ENCODE data around the gene IFNGR2.
A peak's percentile ranks its signal among the peaks of the same experiment; 100 is the strongest.
"Not testable (repeated sequence)": the region's sequence is repeated elsewhere in the genome, so short reads cannot be mapped to it uniquely, and the experiment has no call there.

Gene IFNGR2, protein sequence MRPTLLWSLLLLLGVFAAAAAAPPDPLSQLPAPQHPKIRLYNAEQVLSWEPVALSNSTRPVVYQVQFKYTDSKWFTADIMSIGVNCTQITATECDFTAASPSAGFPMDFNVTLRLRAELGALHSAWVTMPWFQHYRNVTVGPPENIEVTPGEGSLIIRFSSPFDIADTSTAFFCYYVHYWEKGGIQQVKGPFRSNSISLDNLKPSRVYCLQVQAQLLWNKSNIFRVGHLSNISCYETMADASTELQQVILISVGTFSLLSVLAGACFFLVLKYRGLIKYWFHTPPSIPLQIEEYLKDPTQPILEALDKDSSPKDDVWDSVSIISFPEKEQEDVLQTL

DNA sequence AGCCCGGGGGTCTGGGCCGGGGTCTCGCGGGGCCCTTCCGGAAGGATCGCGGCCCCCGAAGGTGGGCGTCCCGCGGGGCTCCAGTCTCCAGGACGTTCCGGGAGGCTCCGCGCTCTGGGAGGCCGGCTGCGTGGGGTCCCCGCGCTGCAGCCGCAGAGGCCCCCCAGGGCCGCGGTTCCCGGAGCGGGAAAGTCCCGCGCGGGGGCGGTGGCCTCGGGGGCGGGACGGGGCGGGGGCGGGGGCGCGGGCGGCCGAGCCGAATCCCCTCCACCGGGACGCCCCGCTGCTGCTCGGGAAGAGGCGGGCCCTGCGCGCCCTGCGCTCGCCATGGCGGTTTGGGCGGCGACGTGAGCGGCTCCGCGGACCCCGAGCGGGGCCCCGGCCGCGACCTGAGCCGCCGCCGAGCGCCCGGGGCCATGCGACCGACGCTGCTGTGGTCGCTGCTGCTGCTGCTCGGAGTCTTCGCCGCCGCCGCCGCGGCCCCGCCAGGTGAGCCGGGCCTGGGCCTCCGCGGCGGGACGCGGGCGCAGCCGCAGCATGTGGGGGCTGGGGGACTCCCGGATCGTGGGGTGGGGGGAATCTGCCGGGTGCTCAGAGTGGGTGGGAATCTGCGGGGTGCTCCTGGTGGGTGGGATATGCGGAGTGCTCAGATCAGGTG is at the start of gene IFNGR2:
TSS of gene IFNGR2 (plus strand) at position 286 of the 658 bp plus-strand sequence. CDS start at position 417, 131 bp downstream.
- peak; percentile 57 for DNase-seq

DNA sequence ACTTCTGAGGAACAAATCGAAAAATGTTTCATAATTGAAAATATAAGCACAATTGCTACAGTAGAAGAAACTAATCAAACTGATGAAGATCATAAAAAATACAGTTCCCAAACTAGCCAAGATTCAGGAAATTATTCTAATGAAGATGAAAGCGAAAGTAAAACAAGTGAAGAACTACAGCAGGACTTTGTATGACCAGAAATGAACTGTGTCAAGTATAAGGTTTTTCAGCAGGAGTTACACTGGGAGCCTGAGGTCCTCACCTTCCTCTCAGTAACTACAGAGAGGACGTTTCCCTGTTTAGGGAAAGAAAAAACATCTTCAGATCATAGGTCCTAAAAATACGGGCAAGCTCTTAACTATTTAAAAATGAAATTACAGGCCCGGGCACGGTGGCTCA is 47.9 kb upstream of the IFNGR2 start:
- DNase-seq: no peak

DNA sequence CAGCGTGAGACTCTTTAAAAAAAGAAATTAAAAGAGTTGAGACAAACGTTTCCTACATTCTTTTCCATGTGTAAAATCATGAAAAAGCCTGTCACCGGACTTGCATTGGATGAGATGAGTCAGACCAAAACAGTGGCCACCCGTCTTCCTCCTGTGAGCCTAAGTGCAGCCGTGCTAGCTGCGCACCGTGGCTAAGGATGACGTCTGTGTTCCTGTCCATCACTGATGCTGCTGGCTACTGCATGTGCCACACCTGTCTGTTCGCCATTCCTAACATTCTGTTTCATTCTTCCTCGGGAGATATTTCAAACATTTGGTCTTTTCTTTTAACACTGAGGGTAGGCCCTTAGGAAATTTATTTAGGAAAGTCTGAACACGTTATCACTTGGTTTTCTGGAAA is 47.2 kb upstream of the IFNGR2 start:
- DNase-seq: no peak

DNA sequence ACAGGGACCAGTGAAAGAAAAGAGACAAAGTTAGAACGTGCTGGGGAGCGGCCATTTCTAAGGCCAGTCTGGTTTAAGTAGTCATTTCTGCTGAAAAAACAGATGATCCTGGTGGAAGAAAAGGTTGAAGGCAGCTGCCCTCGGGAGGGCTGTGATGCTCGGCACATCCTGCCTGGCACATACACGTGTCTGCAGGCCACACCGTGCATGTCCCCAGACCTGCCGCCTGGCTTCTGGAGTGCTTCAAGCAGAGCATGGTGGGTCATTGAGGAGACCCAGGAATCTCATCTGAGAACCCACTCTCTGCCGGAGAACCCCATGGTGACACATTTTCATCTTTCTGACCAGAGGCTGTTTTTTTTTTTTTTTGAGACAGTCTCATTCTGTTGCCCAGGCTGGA is 46.0 kb upstream of the IFNGR2 start:
- no peak for DNase-seq

DNA sequence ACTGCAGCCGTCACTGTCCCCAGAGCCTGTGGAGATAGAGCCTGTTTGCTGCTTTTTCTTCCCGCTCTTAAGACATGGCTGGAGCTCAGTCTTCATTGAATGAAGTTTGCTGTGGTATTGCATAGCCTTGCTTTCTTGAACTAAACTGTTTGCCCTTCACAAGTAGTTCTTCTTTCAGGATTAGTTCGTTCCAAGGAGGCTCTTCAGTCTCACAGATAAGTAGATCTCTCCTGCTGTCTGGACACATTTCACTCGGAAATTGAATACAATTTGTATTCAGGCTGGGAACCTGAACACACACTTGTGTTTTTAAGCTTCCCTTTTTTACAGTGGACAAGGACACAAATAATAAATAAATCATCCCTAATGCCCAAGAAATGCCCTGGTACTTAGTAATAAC is 43.8 kb upstream of the IFNGR2 start:
- DNase-seq: no peak

DNA sequence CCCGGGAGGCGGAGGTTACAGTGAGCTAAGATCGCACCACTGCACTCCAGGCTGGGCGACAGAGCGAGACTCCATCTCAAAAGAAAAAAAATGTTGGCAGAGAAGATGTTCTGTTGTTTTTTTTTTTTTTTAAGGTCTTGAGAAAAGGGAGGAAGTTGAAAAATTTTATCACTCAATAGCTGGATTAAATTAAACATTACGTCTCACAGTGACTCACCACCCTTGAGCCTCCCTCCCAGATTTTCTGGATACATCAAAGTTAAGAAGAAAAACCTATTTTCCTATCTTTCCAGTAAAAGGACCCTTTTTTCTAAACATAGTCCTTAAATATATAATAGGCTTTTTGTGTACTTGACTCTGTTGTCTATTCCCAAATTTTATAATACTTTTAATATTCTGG is 42.9 kb upstream of the IFNGR2 start:
- DNase-seq: no peak

DNA sequence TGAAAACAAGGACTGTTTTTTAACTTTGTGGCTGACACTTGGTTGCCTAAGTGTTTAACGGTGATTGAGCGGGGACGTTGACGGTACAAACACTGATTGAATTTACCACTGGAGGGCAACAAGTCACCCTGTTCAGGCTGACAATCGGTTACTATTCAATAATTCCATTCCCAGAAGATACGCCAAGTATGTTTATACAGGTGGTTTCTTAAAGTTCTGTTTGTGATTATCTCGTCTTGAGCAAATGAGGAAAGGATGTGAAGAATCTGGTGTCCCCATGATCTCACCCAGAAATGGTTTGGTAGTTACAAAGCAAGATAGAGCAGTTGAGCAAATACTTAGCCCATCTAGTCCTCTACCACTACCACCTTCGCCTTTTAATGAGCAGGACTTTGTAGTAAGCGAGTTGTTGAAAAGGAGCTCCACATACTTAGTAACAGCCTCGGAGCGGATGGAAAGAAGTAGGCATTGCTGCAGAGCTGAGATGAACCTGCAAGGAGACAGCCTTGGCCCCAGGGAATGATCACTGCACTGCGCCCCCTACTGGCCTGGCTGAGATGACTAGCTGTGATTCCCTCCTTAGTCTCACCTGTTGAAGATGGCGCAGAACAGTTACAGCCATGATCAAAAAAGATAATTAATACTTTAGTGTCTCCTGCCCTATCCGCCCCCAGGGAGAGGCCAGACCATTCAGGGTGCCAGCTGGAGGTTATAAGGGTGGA is 42.2 kb upstream of the IFNGR2 start:
- DNase-seq: peak; percentile 88

DNA sequence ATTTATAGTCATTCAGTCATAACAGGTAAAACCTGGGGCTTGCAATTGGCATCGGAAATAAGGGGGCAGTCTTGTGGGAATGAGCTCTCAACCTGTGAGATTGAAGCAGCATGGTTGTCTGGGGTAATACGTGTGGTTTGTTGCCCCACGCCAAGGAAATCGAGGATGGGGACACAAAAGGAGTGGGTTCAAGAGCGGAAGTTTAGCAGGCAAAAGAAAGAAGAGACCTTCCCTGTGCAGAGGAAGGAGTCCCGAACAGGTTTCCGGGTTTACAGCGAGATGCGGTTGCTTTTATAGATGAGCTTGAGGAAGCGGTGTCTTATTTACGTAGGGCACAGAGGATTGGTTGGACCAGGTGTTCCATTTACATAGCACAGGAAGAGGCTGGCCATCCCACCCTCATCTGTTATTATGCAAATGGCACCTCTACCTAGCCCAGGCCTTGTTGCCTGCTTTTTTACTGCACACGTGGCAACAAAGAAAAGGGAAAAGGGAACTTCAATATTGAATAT is 41.1 kb upstream of the IFNGR2 start:
- DNase-seq: peak; percentile 89

DNA sequence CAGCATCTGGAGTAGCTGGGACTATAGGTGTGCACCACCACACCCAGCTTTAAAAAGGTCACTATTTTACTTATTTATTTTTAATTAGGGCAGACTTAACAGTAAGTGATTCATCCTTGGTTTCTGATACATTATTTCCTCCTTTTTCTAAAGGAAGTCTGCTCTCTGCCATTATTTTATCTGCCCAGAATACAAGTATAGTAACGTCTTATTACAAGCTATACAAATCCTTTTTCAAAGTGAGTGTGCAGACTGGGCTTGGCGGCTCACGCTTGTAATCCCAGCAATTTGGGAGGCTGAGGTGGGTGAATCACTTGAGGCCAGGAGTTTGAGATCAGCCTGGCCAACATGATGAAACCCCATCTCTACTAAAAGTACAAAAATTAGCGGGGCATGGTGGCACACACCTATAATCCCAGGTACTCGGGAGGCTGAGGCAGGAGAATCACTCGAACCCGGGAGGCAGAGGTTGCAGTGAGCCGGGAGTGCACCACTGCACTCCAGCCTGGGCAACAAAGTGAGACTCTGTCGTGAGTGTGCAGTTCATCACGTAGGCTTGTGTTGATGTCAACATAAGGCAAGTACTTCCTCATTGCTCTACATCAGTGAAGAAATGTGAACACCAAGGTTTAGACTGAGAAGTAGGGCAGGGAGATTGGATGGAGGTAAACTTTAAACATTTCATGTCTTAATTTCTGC is 39.2 kb upstream of the IFNGR2 start:
- not testable (repeated sequence) for DNase-seq

DNA sequence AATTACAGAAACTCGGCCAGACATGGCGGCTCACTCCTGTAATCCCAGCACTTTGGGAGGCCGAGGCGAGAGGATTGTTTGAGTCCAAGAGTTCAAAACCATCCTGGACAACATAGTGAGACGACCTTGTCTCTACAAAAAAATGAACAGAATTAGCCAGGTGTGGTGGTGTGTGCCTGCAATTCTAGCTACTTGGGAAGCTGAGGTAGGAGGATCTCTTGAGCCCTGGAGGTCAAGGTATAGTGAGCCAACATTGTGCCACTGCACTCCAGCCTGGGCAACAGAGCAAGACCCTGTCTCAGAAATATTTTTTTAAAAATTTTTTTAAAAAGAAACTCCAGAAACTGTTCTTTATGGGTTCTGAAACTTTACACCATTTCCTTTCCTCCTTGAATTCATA is 38.4 kb upstream of the IFNGR2 start:
- no peak for DNase-seq

DNA sequence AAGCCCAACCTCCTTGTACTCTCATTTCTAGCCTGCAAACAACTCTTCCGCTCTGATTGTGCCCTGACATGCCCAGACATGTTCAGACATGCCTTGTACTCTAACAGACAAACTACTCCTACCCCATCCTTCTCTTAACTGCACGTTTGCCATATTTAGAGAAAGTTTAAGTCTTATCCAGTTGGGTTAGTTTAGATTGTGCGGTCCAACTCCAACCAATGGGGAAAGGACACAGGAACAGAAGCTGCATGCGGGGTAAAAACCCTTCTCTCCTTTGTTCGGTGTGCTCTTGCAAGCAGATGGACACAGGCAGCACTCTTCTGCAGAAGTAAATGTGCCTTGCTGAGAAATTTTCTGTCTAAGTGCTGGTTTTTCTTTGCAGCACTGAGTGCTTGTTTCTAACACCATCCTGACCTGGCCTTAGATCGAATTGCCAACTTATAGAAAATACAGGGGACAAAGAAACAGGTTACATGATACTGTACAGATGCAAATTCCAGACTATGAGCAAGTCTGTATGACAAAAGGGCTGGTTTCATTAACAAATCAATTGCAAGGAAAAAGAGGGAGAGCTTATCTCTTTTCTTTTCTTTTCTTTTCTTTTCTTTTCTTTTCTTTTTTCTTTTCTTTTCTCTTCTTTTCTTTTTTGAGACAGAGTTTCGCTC is 35.8 kb upstream of the IFNGR2 start:
- no peak for DNase-seq

DNA sequence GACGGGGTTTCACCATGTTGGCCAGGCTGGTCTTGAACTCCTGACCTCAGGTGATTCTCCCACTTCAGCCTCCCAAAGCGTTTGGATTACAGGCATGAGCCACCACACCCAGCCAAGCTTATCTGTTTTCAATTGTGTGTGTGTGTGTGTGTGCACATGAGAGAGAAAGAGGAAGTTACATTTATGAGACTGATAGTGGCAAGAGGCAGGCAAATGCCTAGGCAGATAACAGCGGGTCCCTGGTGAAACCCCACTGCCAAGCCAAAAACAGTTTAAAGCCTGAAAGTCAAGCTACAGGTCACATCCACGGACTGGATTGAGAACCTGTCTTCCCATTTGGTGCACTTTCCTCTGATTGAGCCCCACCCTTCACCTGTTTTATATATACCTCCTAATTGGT is 35.1 kb upstream of the IFNGR2 start:
- no peak for DNase-seq

DNA sequence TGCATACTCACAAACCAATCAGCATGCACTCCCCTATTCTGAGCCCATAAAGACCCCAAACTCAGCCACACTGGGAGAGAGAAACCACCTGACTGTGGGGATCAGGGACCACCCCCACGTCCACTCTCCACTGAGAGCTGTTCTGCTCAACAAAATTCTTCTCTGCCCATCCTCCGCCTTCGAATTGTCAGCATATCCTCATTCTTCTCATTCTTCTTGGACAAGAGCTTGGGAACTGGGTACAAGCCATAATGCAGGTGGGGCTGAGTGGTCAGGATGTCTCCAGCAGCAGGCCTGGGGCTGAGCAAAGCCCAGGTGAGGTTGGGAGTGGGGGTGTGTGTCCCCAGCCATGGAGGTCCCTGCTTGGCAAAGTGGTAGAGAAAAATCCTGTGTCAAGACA is 34.6 kb upstream of the IFNGR2 start:
- DNase-seq: no peak

DNA sequence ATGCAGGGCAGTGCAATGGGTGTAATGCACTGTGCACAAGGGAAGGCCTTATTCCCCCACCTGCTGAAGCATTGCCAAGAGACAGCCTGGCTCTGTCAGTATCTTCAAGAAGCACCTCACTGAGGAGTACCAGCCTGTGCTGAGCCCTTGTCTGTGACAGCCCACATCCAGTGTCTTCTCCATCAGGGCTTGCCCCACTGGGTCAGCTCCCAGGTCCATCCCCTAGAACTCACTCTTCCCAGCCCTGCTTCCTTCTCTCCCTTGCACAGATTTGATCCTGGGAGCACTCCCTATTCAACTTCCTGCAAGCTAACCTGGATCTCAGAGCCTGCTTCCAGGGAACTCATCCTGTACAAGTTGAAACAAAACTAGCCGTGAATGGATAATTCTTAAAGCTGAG is 33.6 kb upstream of the IFNGR2 start:
- no peak for DNase-seq

DNA sequence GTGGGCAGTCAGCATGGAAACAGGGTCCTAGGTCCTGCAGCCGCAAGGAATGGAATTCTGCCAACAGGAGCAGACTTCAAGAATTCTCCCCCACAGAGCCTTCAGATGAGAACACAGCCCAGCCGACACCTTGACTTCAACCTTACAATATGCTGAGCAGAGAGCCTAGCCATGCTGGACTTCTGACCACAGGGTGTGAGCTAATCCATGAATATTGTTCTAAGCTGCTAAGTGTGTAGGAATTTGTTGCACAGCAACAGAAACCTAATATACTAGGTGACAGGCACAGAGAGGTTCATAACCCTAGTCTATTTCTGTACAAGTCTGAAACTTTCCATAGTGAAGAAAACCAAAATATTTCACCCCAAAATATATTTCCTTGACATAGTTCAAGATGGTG is 32.9 kb upstream of the IFNGR2 start:
- no peak for DNase-seq

DNA sequence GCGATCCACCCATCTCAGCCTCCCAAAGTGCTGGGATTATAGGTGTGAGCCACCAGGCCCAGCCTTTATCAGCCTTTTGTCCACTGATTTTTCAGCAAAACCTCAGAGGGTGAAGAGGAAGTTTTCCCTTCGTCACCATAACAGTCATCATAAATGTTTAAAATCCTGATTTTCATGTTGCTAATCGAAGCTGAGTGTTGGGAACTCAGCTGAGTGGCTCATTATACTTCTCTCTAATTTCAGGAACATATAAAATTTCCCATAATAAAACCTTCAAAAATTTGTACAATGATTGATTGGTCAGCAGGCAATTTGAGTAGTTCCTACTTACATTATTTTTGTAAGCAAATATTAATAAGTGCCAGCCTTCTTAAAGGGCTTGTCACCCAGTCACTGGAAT is 31.8 kb upstream of the IFNGR2 start:
- DNase-seq: no peak

DNA sequence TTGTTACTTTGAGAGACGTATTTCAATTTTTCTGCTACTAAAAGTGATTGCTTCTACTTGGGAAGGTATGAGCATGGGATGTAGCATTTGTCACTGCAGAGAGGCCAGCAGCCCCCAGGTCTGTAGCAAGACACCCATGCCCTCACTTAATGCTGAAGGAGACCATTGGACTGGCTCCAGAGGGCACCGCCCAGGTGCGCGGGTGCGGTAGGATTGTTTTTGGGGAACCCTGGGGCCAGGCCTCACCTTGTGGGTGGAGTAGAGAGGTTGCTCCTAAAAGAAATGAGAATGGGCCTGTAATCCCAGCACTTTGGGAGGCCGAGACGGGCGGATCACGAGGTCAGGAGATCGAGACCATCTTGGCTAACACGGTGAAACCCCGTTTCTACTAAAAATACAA is 30.6 kb upstream of the IFNGR2 start:
- DNase-seq: no peak

DNA sequence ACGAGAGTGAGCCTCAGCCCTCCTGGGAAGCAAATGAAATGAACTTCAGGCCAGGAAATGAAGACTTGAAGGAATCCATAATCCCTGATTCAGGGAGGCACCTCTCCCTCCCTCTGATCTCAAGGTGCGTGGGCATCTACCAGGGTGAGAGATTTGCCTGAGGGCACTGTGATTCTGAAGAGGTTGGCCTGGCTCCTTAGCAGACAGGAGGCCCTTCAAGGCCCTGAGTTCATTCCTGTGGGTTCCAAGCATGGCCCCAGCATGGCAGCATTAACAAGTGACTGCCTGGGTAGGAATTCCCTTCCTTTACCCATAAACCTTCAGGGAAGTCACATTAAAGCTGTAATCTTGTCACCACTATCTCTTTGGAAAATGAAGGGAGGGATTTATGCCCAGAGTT is 29.8 kb upstream of the IFNGR2 start:
- no peak for DNase-seq

DNA sequence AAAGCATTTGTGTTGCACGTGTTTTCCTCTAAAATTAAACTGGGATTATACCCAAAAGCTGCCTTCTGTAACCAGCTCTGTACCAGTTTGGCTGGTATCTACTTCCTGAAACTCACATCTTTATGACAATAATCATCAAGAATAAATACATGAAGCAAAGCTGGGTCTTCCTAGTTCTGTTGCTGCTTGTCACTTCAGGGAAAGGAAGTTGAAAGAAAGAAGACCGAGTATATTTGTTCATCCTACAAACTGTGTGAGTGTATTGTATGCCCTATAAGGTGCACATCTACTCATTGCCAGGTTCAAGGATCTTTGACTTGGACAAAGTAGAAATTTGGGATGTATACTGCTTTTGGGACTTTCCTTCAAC is 29.1 kb upstream of the IFNGR2 start:
- no peak for DNase-seq

DNA sequence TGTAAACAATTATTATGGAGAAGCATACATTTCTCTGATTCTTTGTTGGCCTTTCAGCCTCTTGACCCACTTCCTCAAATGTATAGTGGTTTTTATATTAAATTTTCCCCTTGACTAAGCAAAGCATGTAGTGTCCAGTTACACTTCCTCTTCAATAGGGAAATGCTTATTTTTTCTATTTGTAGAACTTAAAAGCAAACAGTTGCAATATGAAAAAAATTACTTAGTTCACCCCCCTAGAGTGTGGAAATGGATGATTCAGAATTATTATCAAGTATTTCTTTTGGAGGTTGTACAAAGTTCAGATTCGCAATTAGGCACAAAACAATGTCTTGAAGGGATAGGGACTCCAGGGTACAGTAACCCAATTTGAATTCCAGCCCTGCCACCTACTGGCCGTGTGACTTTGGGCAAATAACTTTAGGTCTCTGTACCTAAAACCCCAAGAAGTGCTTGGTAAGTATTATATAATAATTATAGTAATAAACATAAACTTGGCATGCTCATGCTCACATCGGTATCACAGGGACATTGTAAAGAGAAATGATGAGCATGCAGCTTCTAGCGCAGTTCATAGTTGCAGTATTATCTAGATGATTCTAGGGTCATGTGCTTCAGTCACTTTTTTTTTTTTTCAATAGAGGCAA is 28.6 kb upstream of the IFNGR2 start:
- DNase-seq: peak; percentile 73

DNA sequence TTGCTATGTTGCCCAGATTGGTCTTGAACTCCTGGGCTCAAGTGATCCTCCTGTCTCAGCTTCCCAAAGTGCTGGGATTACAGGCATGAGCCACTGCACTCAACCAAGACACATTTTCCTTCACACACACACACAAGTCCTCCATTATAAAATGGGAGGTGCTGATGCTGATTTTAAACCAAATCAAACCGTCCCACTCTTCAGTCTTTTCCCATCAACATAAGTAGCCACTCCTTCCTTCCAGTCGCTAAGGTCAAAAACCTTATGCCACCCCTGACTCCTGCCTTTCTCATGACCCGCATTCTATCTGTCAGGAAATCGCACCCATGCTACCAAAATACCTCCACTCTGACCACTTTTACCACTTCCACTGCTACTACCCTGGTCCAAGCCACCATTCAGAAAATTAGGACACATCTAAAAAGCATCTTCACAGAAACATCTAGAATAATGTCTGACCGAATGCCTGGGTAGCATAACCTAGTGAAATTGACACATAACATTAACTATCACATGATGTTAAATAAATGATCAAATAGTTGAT is 28.0 kb upstream of the IFNGR2 start:
- DNase-seq: no peak
